Thoracic aorta (tissue), 2 donors: ENCODE results near the gene UBE2H. TPM values are rescaled to one million over a fixed set of nuclear protein-coding genes. Genes with fewer than 3 reads are reported as not detected.
"Not testable (repeated sequence)": the region's sequence is repeated elsewhere in the genome, so short reads cannot be mapped to it uniquely, and the experiment has no call there.

Source experiments
- ATAC-seq: fragments of 150-250 bp; one replicate; pipeline ENCODE4 v1.8.0; 2017; ENCODE audit warnings: low read depth; ENCODE audit not compliant: insufficient number of reproducible peaks, low FRiP score
- DNase-seq: peaks from one replicate; pipeline ENCODE4 v3.0.0-alpha.2; 2020; ENCODE audit warnings: low spot score
- H3K27ac ChIP-seq, 2 donors: fragments of 200-600 bp; sonication (generic); 1 replicate in 1 of 2; 2 replicates in 1 of 2; pipeline ENCODE4 v1.5.1; 2016; ENCODE audit warnings: mild to moderate bottlenecking in 2 of 2, moderate library complexity in 2 of 2
- H3K27me3 ChIP-seq: fragments of 200-600 bp; sonication (generic); replicated peaks from 2 replicates; pipeline ENCODE4 v1.6.0; 2016; ENCODE audit warnings: mild to moderate bottlenecking; ENCODE audit not compliant: insufficient read depth
- H3K36me3 ChIP-seq: fragments of 200-600 bp; sonication (generic); one replicate; pipeline ENCODE4 v1.5.1; 2016
- H3K4me1 ChIP-seq, 2 donors: fragments of 200-600 bp; sonication (generic); 1 replicate in 1 of 2; 2 replicates in 1 of 2; pipeline versions ENCODE4 v1.5.1 to v1.6.0; 2016; ENCODE audit warnings: low read depth in 2 of 2, mild to moderate bottlenecking in 1 of 2; ENCODE audit not compliant: control insufficient read depth in 1 of 2
- H3K4me3 ChIP-seq: fragments of 200-600 bp; sonication (generic); 2 replicates; pipeline ENCODE4 v1.5.1; 2016; ENCODE audit warnings: mild to moderate bottlenecking
- H3K9me3 ChIP-seq: fragments of 200-600 bp; sonication (generic); 2 replicates; pipeline ENCODE4 v1.5.1; 2016
- CTCF ChIP-seq: fragments of 200-600 bp; sonication (generic); IDR thresholded peaks from one replicate; pipeline ENCODE4 v1.5.1; 2019; ENCODE audit warnings: antibody characterized with exemption
- total RNA-seq, 2 donors: library from RNA; depleted of rRNA; stranded (reverse); fragments of >200 nt; gene quantifications; one replicate each; pipeline versions ENCODE4 v1.1.0 to v1.2.3, GENCODE V29; 2016

Gene UBE2H
- total RNA-seq, 2 donors from 2014 or later = 136 to 158 TPM

GRCh38 chr7:129903935-129904334 lies 48.8 kb downstream of the UBE2H start:
- no peak overlapping the region for H3K27ac ChIP-seq

GRCh38 chr7:129902788-129903422 lies 49.9 kb downstream of the UBE2H start:
- H3K27me3 ChIP-seq = no peaks in the 10 kb centered on the region
- no peak overlapping the region for H3K27ac ChIP-seq
- H3K9me3 ChIP-seq = no peaks in the 10 kb centered on the region
- no peak for ATAC-seq
- H3K4me1 ChIP-seq = peaks cover 34 to 66% of the 10 kb centered on the region in 2 donors
- no peak for TF ChIP-seq CTCF
- DNase-seq = no peak
- peaks cover 7% of the 10 kb centered on the region for H3K36me3 ChIP-seq
- no peak overlapping the region for H3K4me3 ChIP-seq

More at GRCh38 chr7:129903935-129904334, 48.8 kb downstream of the UBE2H start:
- H3K27me3 ChIP-seq = no peaks in the 10 kb centered on the region
- DNase-seq (no peak), ATAC-seq (no peak)
- H3K4me1 ChIP-seq = peaks cover 36 to 66% of the 10 kb centered on the region in 2 donors
- no peaks in the 10 kb centered on the region for H3K9me3 ChIP-seq
- peaks cover 7% of the 10 kb centered on the region for H3K36me3 ChIP-seq
- TF ChIP-seq CTCF = no peak
- H3K4me3 ChIP-seq = no peak overlapping the region

GRCh38 chr7:129898502-129899160 lies 54.1 kb downstream of the UBE2H start:
- H3K27ac ChIP-seq = peak overlapping the region in 1 of 2 donors; percentile 10
- no peaks in the 10 kb centered on the region for H3K36me3 ChIP-seq
- peaks cover 24 to 60% of the 10 kb centered on the region in 2 donors for H3K4me1 ChIP-seq
- H3K27me3 ChIP-seq = no peaks in the 10 kb centered on the region
- ATAC-seq (no peak), DNase-seq (no peak)
- no peaks in the 10 kb centered on the region for H3K9me3 ChIP-seq
- TF ChIP-seq CTCF = no peak
- no peak overlapping the region for H3K4me3 ChIP-seq

- ATAC-seq (no peak), DNase-seq (no peak)
- Histone ChIP-seq H3K9me3 (no peaks in the 10 kb centered on the region), H3K4me1 (peaks cover 27 to 60% of the 10 kb centered on the region in 2 donors), H3K27me3 (no peaks in the 10 kb centered on the region), H3K36me3 (no peaks in the 10 kb centered on the region), H3K4me3 (no peak overlapping the region), H3K27ac (no peak overlapping the region)
- no peak for TF ChIP-seq CTCF
These were observed 54.8 kb downstream of the UBE2H start for GRCh38 chr7:129898007-129898406.

- ATAC-seq = no peak
- Histone ChIP-seq H3K36me3 (no peaks in the 10 kb centered on the region), H3K27ac (peak overlapping the region in 1 of 2 donors; percentile 27), H3K9me3 (no peaks in the 10 kb centered on the region), H3K4me3 (no peak overlapping the region), H3K4me1 (peaks cover 27 to 64% of the 10 kb centered on the region in 2 donors), H3K27me3 (no peaks in the 10 kb centered on the region)
- no peak for TF ChIP-seq CTCF
- no peak for DNase-seq
These were observed 56.0 kb downstream of the UBE2H start for GRCh38 chr7:129896568-129897382.

GRCh38 chr7:129894184-129894583 lies 58.6 kb downstream of the UBE2H start:
- H3K27ac ChIP-seq, H3K36me3 ChIP-seq, H3K9me3 ChIP-seq, H3K27me3 ChIP-seq, DNase-seq, ATAC-seq, H3K4me3 ChIP-seq: not testable (repeated sequence)
- peaks cover 25 to 74% of the 10 kb centered on the region in 2 donors for H3K4me1 ChIP-seq
